Measurements from ENCODE around the gene FBXO36.

The FBXO36 gene

DNA sequence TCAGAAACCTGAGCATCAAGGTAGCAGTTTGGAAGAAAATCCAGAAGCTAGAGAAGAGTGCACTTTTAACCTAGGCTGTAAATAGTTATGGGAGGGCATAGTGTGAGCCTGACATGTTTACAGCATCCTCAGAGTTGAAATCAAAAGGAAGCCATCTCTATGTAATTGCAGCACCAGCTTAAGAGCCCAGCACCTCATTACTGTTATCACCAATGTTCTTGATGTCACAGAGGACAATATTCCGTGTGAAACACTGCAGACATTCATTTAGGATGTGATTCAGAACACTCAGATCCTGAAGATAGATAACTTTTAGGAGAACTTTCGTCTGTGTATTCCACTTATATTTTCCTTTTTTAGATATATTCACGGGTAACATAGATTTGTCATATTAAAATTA, 48.1 kb downstream of the FBXO36 start:
- DNase-seq (ENCODE audit: low spot score), result no peak

- no peak for DNase-seq (ENCODE audit: low spot score)
These were observed 49.0 kb downstream of the FBXO36 start for GRCh38 chr2:229971298-229971790.

GRCh38 chr2:229974266-229974665, 52.0 kb downstream of the FBXO36 start:
- no peak for DNase-seq (ENCODE audit: low spot score)

DNA sequence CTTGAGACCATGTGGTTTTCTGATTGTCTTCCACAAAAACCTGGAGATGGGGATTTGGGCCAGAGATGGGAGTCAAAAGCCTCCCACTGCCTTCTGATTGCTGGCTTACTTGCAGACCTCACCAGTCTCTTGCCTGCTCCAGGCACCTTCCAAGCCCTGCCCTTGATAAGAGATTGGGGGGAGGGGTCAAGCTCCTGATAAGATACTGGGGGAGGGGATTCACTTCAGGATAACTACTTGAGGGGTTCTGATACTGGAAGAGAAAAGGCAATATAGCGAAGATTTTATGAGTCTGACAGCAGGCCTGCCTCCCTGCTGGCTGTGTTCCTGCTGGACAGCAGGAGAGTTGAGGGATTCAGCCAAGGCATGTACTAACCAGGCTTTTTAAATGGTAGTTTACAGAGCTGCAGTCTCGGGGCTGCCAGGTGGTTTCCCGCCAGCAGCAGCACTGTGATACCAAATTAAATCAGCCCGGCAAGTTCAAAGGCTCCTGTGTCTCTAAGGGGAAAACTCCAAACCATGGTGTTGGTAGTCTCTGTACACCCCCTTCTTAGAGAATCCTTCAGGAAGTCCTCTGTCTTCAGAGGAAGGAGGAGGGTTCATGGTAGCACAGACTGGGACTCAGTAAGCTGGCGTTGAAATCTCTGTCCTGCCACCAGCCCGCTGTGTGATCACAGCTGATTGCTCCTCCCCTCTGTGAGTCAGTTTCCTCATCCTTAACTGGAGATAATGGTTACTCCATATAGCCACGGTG, 58.3 kb downstream of the FBXO36 start:
- DNase-seq (ENCODE audit: low spot score), result peak; percentile 16

GRCh38 chr2:229993236-229993635, 70.9 kb downstream of the FBXO36 start:
- DNase-seq (ENCODE audit: low spot score), result no peak

GRCh38 chr2:229996320-229996719, 74.0 kb downstream of the FBXO36 start:
- DNase-seq (ENCODE audit: low spot score), result no peak

DNA sequence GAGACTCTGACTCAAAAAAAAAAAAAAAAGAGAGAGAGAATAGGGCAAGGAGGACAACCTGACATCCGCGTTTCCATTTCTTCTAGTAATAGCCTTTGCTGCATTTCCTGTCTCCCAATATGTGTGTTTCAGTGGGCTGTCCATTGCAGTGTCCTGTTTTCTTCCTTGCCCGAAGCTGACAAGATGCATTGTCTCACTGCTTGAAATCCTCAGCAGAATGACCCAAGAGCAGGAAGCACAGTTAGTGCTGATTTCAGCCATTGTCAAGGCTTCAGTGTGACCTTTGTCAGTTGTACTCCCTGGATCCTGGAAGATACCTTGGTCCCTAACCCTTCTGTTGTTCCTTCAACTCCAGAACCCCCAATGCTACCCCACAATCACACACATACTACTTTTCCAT, 75.3 kb downstream of the FBXO36 start:
- no peak for DNase-seq (ENCODE audit: low spot score)

- peak; percentile 6 for DNase-seq (ENCODE audit: low spot score)
These were observed 78.0 kb downstream of the FBXO36 start for GRCh38 chr2:230000118-230000841.

DNA sequence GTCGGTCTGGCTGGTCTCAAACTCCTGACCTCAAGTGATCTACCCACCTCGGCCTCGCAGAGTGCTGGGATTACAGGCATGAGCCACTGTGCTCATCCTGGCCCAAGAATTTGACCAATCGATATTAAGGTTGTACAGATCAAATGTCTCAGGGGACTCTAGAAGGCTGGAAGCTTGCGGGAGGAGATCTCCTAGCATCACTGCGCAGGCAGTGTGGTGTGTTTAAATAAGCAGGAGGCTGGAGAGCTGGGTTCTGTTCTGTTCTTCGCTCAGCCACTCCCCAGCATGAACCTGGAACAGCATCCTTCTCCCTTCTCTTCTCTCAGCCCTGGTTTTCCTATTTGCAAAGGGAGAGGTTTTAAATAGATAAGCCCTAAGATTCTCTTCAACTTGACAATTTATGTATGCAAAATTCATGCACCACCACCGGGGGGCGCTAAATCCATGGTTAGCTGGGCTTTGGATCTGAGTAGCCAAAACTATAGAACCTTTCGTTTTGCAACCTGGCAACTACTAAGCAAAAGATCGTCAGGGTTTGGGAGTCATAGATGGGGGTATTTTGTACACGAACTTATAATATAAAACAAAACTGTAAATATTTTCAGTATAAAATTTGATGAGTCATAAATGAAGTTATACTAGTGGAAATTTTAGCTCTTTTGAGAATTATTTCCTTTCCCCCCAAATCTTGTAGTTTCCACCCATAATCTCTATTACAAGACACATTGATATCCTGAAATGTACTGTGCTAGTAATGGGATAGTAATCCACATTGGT, 85.8 kb downstream of the FBXO36 start:
- DNase-seq (ENCODE audit: low spot score), result peak; percentile 58

- no peak for DNase-seq (ENCODE audit: low spot score)
These were observed 86.4 kb downstream of the FBXO36 start for GRCh38 chr2:230008708-230009066.

GRCh38 chr2:230010501-230010900, 88.2 kb downstream of the FBXO36 start:
- DNase-seq (ENCODE audit: low spot score), result no peak

DNA sequence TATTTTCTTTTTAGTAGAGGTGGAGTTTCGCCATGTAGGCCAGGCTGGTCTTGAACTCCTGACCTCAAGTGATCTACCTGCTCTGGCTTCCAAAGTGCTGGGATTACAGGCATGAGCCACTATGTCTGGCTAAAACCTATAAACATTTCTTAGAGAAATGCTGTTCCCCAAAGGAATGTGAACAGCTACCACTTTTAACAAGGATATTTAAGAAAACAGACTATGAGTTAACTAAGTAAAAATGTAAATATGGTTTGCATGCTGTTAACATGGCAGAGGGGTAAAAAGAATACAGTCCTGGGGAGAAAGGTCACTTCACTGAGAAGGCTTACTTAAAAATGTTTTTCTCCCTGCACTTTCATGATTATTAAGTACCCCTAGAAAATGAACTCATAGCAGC, 89.3 kb downstream of the FBXO36 start:
- DNase-seq (ENCODE audit: low spot score), result no peak

- no peak for DNase-seq (ENCODE audit: low spot score)
These were observed 90.1 kb downstream of the FBXO36 start for GRCh38 chr2:230012267-230012884.

GRCh38 chr2:230016844-230017243, 94.5 kb downstream of the FBXO36 start:
- DNase-seq (ENCODE audit: low spot score), result no peak

- DNase-seq (ENCODE audit: low spot score), result no peak
These were observed 95.8 kb downstream of the FBXO36 start for GRCh38 chr2:230018153-230018552.

GRCh38 chr2:230019742-230020141, 97.4 kb downstream of the FBXO36 start:
- DNase-seq (ENCODE audit: low spot score), result no peak

DNA sequence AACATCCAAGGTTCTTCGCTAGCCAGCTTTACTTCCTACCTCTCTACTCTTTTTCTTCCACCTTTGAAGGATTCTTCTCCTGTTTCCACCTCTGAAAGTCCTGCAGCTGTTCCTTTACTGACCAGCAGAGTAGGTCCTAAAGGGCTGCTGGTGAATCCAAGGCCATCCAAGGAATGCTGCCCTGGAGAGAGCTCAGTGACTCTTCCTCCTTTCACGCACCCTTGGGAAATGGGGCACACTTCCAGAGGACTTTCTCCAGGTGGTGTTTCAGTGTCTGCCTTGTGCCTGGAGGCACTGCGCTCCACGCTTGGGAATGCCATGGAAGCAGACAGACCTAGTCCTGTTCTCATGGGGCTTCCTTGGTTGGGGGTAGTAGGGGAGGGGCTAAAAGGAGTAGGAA, 101.0 kb downstream of the FBXO36 start:
- no peak for DNase-seq (ENCODE audit: low spot score)

DNA sequence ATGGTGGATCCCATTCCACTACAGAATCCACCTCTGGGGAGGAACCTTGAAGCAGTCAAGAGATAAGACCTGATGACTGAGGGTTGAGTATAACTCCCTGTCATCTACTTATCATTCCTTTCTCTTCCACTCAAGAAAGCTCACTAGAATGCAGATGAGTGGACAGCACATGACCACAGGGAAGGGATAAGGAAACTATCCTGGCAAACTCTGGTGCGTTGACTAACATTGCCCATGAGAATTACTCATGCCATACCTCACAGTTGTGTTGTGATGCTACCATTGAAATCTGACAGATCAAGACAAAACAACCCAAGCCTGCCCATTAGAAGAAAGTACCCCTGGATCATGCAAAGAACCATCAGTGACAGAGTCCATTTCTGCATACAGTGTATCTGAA, 119.9 kb downstream of the FBXO36 start:
- no peak for DNase-seq (ENCODE audit: low spot score)

DNA sequence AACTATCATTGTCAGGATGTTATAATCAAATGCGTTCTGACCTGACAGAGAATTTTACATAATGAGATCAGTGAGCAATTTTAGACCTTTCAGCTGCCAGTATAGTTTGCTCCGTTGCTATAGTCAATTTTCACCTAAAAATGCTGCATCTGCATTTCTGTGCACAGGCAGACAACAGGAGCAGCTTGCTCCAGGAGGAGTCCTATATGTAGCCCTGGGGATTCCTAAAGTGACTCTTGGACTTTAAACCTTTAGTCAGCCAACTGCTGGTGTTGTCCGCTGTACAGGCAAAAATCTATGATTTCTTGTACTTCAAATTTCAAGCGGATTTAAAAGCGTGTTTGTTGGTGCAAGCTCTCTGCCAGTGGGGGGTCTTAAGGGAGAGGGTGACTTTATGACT, 120.7 kb downstream of the FBXO36 start:
- DNase-seq (ENCODE audit: low spot score), result no peak

DNA sequence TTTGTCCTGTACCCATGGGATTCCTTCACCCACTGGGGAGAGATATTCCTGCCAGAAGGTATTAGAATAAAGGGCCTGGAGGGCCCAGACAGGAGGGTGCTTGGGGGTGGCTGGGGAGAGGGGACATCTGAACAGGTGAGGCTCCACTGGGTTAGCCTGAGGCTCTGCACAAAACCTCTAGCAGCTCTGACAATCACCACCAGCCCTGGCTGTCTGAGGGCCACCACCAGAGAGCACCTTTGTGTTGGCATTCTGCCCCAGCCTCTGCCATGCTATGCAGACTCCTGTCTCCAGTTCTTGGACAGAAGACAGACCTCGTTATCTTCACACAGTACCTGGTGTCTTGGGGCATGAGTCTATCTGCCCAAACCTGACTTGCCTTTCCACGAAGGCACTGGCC, 121.2 kb downstream of the FBXO36 start:
- DNase-seq (ENCODE audit: low spot score), result no peak

DNA sequence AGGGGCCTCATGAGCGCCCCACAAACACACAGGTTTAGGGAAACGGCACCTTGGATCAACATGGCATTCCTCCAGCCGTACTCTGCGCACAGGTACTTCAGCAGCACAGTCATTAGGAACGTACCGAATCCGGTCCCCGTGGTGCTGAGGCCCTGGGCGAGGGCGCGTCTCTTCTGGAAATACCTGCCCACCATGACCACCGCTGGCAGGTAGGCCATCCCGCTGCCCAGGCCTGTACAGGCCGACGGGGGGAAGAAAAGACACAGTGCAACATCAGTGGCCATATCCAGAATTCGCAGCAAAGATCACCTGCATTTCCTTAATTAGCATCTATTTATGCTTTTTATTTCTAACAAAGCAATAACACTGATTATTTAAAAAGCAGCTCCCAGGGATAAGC, 124.2 kb downstream of the FBXO36 start:
- no peak for DNase-seq (ENCODE audit: low spot score)

DNA sequence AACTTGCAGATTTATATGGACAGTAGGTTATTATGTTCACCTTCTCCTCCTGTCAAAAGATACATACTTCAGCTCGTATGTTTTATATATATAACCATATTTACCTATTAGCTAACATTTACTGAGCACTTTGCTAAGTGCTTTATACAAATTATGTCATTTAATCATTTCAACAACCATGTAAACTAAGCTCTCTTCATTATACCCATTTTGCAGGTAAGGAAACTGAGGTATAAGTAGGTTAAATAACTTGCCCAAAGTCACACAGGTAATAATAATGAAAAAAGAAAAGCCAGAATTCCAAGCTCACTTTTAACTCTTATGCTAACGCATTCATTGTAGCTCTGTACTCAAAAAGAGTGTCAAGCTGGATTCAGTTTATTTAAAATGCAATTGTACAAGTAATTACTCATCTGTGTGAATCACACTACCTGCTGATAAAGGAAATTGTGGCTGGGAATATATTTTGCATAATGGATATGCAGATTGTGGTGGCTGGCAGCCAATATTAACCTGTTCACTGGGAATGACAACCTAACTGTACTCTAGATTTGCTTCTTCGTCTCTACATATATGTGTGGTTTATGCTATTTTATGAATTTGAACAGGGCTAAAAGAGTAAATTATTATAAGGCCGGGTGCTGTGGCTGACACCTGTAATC, 125.8 kb downstream of the FBXO36 start:
- no peak for DNase-seq (ENCODE audit: low spot score)

Measured in globus pallidus (tissue), 1 donor.